Measurements from ENCODE around the gene SPPL3. TPM values are rescaled to one million over a fixed set of nuclear protein-coding genes. Genes with fewer than 3 reads are reported as not detected.

The SPPL3 gene
- polyA plus RNA-seq, 1 experiment: 13.2 TPM

DNA sequence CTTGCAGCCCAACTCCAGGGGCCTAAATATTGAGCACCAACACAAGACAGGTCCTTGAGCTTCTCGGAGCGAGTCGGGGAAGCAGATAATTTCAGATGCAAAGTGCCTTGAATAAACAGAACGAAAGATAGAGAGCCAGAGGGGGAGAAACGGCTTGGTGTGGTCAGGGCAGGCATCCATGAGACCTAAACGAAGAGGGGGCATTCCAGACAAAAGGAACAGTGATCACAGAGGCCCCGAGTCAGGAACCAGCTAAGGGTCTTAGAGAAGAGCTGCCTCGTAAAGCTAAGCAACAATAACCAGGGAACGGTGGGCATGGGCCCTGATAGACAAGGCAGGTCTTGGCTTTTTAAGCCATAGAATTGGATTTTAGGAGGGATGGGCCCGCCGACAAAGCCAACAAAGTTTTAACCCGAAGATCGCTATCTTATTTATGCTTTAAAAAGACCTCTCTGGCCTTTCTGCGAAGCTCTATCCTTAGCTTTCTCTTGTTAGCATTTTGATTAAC lies 179.0 kb downstream of the SPPL3 start:
- DNase-seq (ENCODE audit: low read depth): no peak
- no peak for TF ChIP-seq CTCF (IDR thresholded peaks at IDR 0.05; ENCODE audit: insufficient read depth, low read depth, low read length)
- CTCF ChIA-PET: interaction anchor here (0.6 to 1.0 kb wide), 2 partner anchors 29 to 79 kb away, joined by 3 to 4 read pairs; no protein-coding TSS in a partner anchor

DNA sequence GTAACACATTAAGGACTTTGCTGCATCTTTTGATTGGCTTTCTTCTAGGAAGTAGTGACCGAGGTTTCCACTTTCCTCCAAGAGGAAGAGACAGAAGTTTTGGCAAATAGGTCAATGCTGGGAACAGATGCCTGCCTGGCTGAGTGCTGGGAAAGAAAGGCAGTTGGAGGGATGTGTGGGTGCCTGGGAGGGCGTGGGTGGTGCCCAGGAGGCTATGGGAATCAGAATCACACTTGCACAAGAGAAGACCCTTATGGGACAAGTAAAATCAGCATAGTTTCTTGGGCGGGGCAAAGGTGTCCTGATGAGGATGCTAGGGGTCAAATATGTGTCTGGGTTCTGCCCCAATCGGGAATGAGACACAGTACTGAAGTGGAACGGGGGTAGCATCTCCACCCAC lies 179.4 kb downstream of the SPPL3 start:
- ChIA-PET CTCF (interaction anchor here (1.0 kb wide), 1 partner anchor 78 kb away, joined by 4 read pairs; no protein-coding TSS in a partner anchor), POLR2A (no interaction called here)
- Histone ChIP-seq H3K4me3 (ENCODE audit: low read depth, low read length) (no peak overlapping the region), H3K36me3 (ENCODE audit: control insufficient read depth, insufficient read depth, low read length) (peaks cover 10% of the 10 kb centered on the region), H3K27me3 (ENCODE audit: control insufficient read depth, insufficient read depth, low read length) (no peaks in the 10 kb centered on the region)
- TF ChIP-seq CTCF (IDR thresholded peaks at IDR 0.05; ENCODE audit: insufficient read depth, low read depth, low read length): no peak
- no peak for DNase-seq (ENCODE audit: low read depth)

More for the DNA sequence above, 179.0 kb downstream of the SPPL3 start:
- Histone ChIP-seq H3K27me3 (ENCODE audit: control insufficient read depth, insufficient read depth, low read length) (no peaks in the 10 kb centered on the region), H3K4me3 (ENCODE audit: low read depth, low read length) (peak overlapping the region; percentile 55), H3K36me3 (ENCODE audit: control insufficient read depth, insufficient read depth, low read length) (peaks cover 9% of the 10 kb centered on the region)
- POLR2A ChIA-PET: interaction anchor here (0.5 kb wide), 1 partner anchor 25 kb away, joined by 4 read pairs; no protein-coding TSS in a partner anchor

DNA sequence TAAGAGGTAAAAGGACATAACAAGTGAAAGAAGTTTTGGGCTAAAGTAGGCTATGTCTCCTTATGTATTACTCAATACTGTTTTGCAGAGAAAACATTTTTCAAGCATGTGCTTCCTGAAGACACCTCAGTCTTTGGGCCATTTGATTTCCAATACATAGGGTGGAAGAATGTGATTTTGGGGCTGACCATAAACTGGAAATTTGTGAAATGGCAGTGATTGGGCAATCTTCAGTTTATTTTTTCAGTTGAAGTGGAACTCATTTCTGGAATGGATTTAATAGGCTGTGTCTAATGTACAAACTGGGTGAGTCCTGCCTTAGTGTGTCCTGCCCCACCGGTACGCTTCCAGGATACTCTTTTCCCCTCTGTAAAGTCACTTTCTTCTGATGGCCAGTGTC lies 181.4 kb downstream of the SPPL3 start:
- no peaks in the 10 kb centered on the region for H3K27me3 ChIP-seq (ENCODE audit: control insufficient read depth, insufficient read depth, low read length)
- ChIA-PET CTCF (no interaction called here), POLR2A (no interaction called here)
- H3K36me3 ChIP-seq (ENCODE audit: control insufficient read depth, insufficient read depth, low read length): peaks cover 18% of the 10 kb centered on the region
- H3K4me3 ChIP-seq (ENCODE audit: low read depth, low read length): no peak overlapping the region
- no peak for DNase-seq (ENCODE audit: low read depth)
- TF ChIP-seq CTCF (IDR thresholded peaks at IDR 0.05; ENCODE audit: insufficient read depth, low read depth, low read length): no peak

GRCh38 chr12:120721866-120722265 lies 182.3 kb downstream of the SPPL3 start:
- CTCF ChIA-PET: interaction anchor here (1.0 to 2.7 kb wide), 3 partner anchors 11 to 139 kb away, joined by 3 to 11 read pairs (median 9); partner anchors contain the start of gene UNC119B
- POLR2A ChIA-PET: no interaction called here
- H3K36me3 ChIP-seq (ENCODE audit: control insufficient read depth, insufficient read depth, low read length): peaks cover 20% of the 10 kb centered on the region
- no peak for TF ChIP-seq CTCF (IDR thresholded peaks at IDR 0.05; ENCODE audit: insufficient read depth, low read depth, low read length)
- H3K4me3 ChIP-seq (ENCODE audit: low read depth, low read length): no peak overlapping the region
- DNase-seq (ENCODE audit: low read depth): no peak
- no peaks in the 10 kb centered on the region for H3K27me3 ChIP-seq (ENCODE audit: control insufficient read depth, insufficient read depth, low read length)

DNA sequence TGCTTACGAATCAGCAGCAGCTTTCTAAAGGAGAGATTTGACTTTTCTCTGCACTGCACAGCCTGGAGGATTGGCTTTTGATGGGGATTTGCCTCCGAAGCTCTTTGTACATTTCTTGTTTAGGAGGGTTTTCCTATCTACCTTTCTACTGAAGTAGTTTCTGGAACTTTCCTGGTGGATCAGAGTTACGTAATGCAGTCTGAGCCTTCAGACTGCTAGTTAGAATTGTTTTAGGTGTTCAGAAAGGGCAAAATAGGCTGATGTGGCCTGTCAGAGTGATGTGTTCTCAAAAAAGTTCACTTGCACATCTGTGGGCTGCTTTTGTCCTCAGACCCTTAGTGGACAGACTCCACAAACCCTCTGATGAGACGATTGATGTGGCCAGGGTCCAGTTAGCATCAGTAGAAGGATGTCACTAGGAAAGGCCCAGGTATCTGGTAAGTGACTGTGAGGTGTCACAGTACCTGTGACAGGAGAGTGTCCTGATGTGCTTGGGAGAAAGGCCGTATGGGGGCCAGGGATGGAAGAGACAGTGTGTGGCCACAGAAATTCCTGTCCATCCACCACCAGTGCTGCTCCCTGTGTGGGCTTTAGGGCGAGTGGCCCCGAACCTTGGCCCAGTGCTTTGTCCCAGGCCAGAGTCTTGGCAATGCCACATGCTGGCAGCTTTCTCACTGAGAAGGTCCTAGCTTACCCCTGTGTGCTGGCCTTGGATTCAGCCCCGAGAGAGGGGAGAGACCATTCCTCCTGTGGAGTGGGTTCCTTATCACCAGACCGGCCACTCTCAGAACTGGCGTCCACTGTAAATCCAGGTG lies 183.0 kb downstream of the SPPL3 start:
- H3K36me3 ChIP-seq (ENCODE audit: control insufficient read depth, insufficient read depth, low read length): peaks cover 26% of the 10 kb centered on the region
- H3K27me3 ChIP-seq (ENCODE audit: control insufficient read depth, insufficient read depth, low read length): no peaks in the 10 kb centered on the region
- DNase-seq (ENCODE audit: low read depth): no peak
- CTCF ChIA-PET: interaction anchor here (0.7 to 2.7 kb wide), 7 partner anchors 11 to 250 kb away, joined by 3 to 11 read pairs (median 3); partner anchors contain the start of gene UNC119B
- TF ChIP-seq CTCF (IDR thresholded peaks at IDR 0.05; ENCODE audit: insufficient read depth, low read depth, low read length): no peak
- POLR2A ChIA-PET: no interaction called here
- no peak overlapping the region for H3K4me3 ChIP-seq (ENCODE audit: low read depth, low read length)

Measured in BJ (cell line).